SK-N-SH (cell line): ENCODE measurements around the gene KIF11. TPM values are rescaled to one million over a fixed set of nuclear protein-coding genes. Genes with fewer than 3 reads are reported as not detected.

Experiments
- CTCF ChIA-PET: fragments of 300-600, 350-600 bp; formaldehyde crosslinking; extraction: SDS; loops from one replicate; lab custom pipeline; 2021; lab: Yijun Ruan, JAX
- POLR2A ChIA-PET: fragments of 350-600 bp; sonication (Branson Sonifier 250); formaldehyde crosslinking; extraction: SDS; loops from one replicate; lab custom pipeline; 2020; ENCODE audit warnings: antibody characterized with exemption, inconsistent platforms; lab: Yijun Ruan, JAX
- DNase-seq: peaks from one replicate; pipeline ENCODE4 v3.0.0; 2012
- H2AFZ ChIP-seq: fragments of 200-600 bp; sonication (generic); 2 replicates; pipeline ENCODE4 v1.8.1; 2016; ENCODE audit warnings: antibody characterized with exemption, mild to moderate bottlenecking, low read depth
- H3F3A ChIP-seq: fragments of 200-600 bp; sonication (generic); replicated peaks from 2 replicates; pipeline ENCODE3; 2016; ENCODE audit warnings: antibody characterized with exemption, mild to moderate bottlenecking; ENCODE audit not compliant: insufficient read depth
- H3K27ac ChIP-seq, 2 experiments: fragments of 200-500 bp in 1 of 2; fragments of 200-600 bp in 1 of 2; sonication (Bioruptor generic) in 1 of 2; sonication (generic), shearing (Covaris generic) in 1 of 2; 2 replicates each; pipeline versions ENCODE4 v1.5.1 to v1.6.1; 2014 to 2016; ENCODE audit warnings: low read depth in 2 of 2, inconsistent platforms in 1 of 2, low read length in 1 of 2, mild to moderate bottlenecking in 1 of 2, mixed read lengths in 1 of 2
- H3K27me3 ChIP-seq: fragments of 200-600 bp; sonication (generic), shearing (Covaris generic); 2 replicates; pipeline ENCODE4 v1.6.1; 2016; ENCODE audit warnings: mixed run types; ENCODE audit not compliant: insufficient read depth
- H3K36me3 ChIP-seq, 2 experiments: fragments of 200-500 bp in 1 of 2; fragments of 200-600 bp in 1 of 2; sonication (Bioruptor generic) in 1 of 2; sonication (generic) in 1 of 2; replicated peaks in 1 of 2; 2 replicates each; pipeline versions ENCODE3 to v1.5.1; 2014 to 2016; ENCODE audit warnings: low read length in 1 of 2, mild to moderate bottlenecking in 1 of 2; ENCODE audit not compliant: insufficient read depth in 2 of 2, control insufficient read depth in 1 of 2
- H3K4me1 ChIP-seq, 2 experiments: fragments of 200-500 bp in 1 of 2; fragments of 200-600 bp in 1 of 2; sonication (Bioruptor generic) in 1 of 2; sonication (generic), shearing (Covaris generic) in 1 of 2; 2 replicates each; pipeline versions ENCODE4 v1.5.1 to v1.6.1; 2014 to 2016; ENCODE audit warnings: low read depth in 1 of 2, low read length in 1 of 2, mixed run types in 1 of 2; ENCODE audit not compliant: insufficient read depth in 2 of 2, control insufficient read depth in 1 of 2
- H3K4me2 ChIP-seq: fragments of 200-600 bp; sonication (generic), shearing (Covaris generic); 2 replicates; pipeline ENCODE4 v1.6.1; 2017; ENCODE audit warnings: mixed run types
- H3K4me3 ChIP-seq, 2 experiments: fragments of 200-500 bp in 1 of 2; fragments of 200-600 bp in 1 of 2; sonication (Bioruptor generic) in 1 of 2; sonication (generic), shearing (Covaris generic) in 1 of 2; 2 replicates each; pipeline versions ENCODE4 v1.5.1 to v1.8.1; 2014 to 2016; ENCODE audit warnings: low read depth in 2 of 2, inconsistent platforms in 1 of 2, low read length in 1 of 2, mild to moderate bottlenecking in 1 of 2, mixed read lengths in 1 of 2, moderate library complexity in 1 of 2
- H3K79me2 ChIP-seq: fragments of 200-600 bp; sonication (generic); 2 replicates; pipeline ENCODE4 v1.8.1; 2017; ENCODE audit warnings: mild to moderate bottlenecking; ENCODE audit not compliant: insufficient read depth
- H3K9ac ChIP-seq: fragments of 200-600 bp; sonication (generic); 2 replicates; pipeline ENCODE4 v1.6.1; 2017; ENCODE audit warnings: mixed run types
- H3K9me2 ChIP-seq: fragments of 200-600 bp; sonication (generic); 2 replicates; pipeline ENCODE4 v1.6.1; 2017; ENCODE audit warnings: mixed run types
- H3K9me3 ChIP-seq: fragments of 200-600 bp; sonication (generic); 2 replicates; pipeline ENCODE4 v1.6.1; 2017; ENCODE audit warnings: mixed run types, mild to moderate bottlenecking, moderate library complexity
- H4K20me1 ChIP-seq: fragments of 200-600 bp; sonication (generic); 2 replicates; pipeline ENCODE4 v1.6.1; 2017; ENCODE audit warnings: mild to moderate bottlenecking, mixed run types; ENCODE audit not compliant: insufficient read depth
- CHD2 ChIP-seq: fragments of 150-350 bp; IDR thresholded peaks from 2 replicates; pipeline ENCODE4 v1.6.1; 2018; ENCODE audit warnings: low read length; ENCODE audit not compliant: partially characterized antibody
- EZH2phosphoT487 ChIP-seq: fragments of 200-600 bp; sonication (generic); IDR thresholded peaks from 2 replicates; pipeline ENCODE4 v1.6.1; 2017; ENCODE audit warnings: low read depth, mixed run types, mild to moderate bottlenecking, antibody characterized with exemption, moderate library complexity, borderline replicate concordance
- FOSL2 ChIP-seq: IDR thresholded peaks from 2 replicates; pipeline ENCODE4 v1.4.0; 2012; ENCODE audit warnings: low read depth, mild to moderate bottlenecking, moderate library complexity, borderline replicate concordance
- FOXM1 ChIP-seq: IDR thresholded peaks from 2 replicates; pipeline ENCODE4 v1.4.0; 2012; ENCODE audit warnings: low read depth, mild to moderate bottlenecking
- GABPA ChIP-seq: IDR thresholded peaks from 2 replicates; pipeline ENCODE4 v1.4.0; 2012; ENCODE audit warnings: low read depth, mild to moderate bottlenecking
- GATA2 ChIP-seq: sonication (generic); formaldehyde crosslinking; IDR thresholded peaks from 2 replicates; pipeline ENCODE4 v1.5.0; 2020; ENCODE audit warnings: mild to moderate bottlenecking, missing genetic modification reagents
- JUND ChIP-seq: IDR thresholded peaks from 2 replicates; pipeline ENCODE4 v1.4.0; 2012
- MXI1 ChIP-seq: IDR thresholded peaks from 2 replicates; pipeline ENCODE4 v1.6.1; 2012; ENCODE audit warnings: mild to moderate bottlenecking, low read depth, low read length, improper control_type of control experiment
- NFIC ChIP-seq: IDR thresholded peaks from 2 replicates; pipeline ENCODE4 v1.4.0; 2012; ENCODE audit warnings: borderline replicate concordance
- NRF1 ChIP-seq: IDR thresholded peaks from 2 replicates; pipeline ENCODE4 v1.6.1; 2012; ENCODE audit warnings: low read depth, mild to moderate bottlenecking, low read length
- RCOR1 ChIP-seq: fragments of 150-350 bp; IDR thresholded peaks from 2 replicates; pipeline ENCODE4 v1.6.1; 2017; ENCODE audit warnings: antibody characterized with exemption, low read length
- RXRA ChIP-seq: IDR thresholded peaks from 2 replicates; pipeline ENCODE4 v1.4.0; 2012; ENCODE audit warnings: low read depth, mild to moderate bottlenecking, borderline replicate concordance
- TAF1 ChIP-seq: IDR thresholded peaks from 2 replicates; pipeline ENCODE4 v1.6.1; 2012; ENCODE audit warnings: low read depth, mild to moderate bottlenecking, low read length, moderate library complexity, borderline replicate concordance
- TCF12 ChIP-seq: IDR thresholded peaks from 2 replicates; pipeline ENCODE4 v1.4.0; 2012
- TEAD4 ChIP-seq: IDR thresholded peaks from 2 replicates; pipeline ENCODE4 v1.4.0; 2012; ENCODE audit warnings: mild to moderate bottlenecking, borderline replicate concordance; ENCODE audit not compliant: insufficient read depth
- USF2 ChIP-seq: fragments of 150-350 bp; IDR thresholded peaks from 2 replicates; pipeline ENCODE4 v1.6.1; 2017; ENCODE audit warnings: antibody characterized with exemption, low read length, low read depth, borderline replicate concordance
- YY1 ChIP-seq: IDR thresholded peaks from 2 replicates; pipeline ENCODE4 v1.4.0; 2012; ENCODE audit warnings: low read depth, mild to moderate bottlenecking
- WGBS: methylation state at CpG from one replicate; pipeline ENCODE4 v1.1.6; 2017; ENCODE audit warnings: low lambda C conversion rate; 5-methylcytosine and 5-hydroxymethylcytosine counted together
- polyA plus RNA-seq, 3 experiments: library from polyadenylated mRNA; depleted of rRNA; stranded (reverse); fragments of >200 nt; gene quantifications; 2 replicates each; pipeline ENCODE4 v1.2.3, GENCODE V29; 2012
- TF ChIP-seq, protein P1 (sequence below): fragments of 200-600 bp; sonication (generic); IDR thresholded peaks from 2 replicates; pipeline ENCODE4 v1.6.1; 2017; ENCODE audit warnings: antibody characterized with exemption, mild to moderate bottlenecking, moderate library complexity
- TF ChIP-seq, protein P2 (sequence below): IDR thresholded peaks from 2 replicates; pipeline ENCODE4 v1.6.1; 2012; ENCODE audit warnings: mild to moderate bottlenecking, low read depth, low read length, moderate library complexity
- TF ChIP-seq, protein P3 (sequence below): IDR thresholded peaks from 2 replicates; pipeline ENCODE4 v1.4.0; 2012; ENCODE audit warnings: low read depth

The KIF11 gene
- polyA plus RNA-seq, 1 of the 3 experiments (the other 2 are of a cell fraction) = 4.0 TPM

GRCh38 chr10:92690915-92691590 lies 98.1 kb downstream of the KIF11 start:
- H3K4me2 ChIP-seq = peak overlapping the region; percentile 85
- CTCF ChIA-PET = interaction anchor here (1.1 to 1.4 kb wide), 2 partner anchors 117 to 132 kb away, joined by 3 to 4 read pairs; partner anchors contain the start of gene IDE

More at GRCh38 chr10:92690915-92691590, 98.1 kb downstream of the KIF11 start:
- no peak for DNase-seq
- Histone ChIP-seq H3K9ac (no peak overlapping the region), H3K79me2 (no peaks in the 10 kb centered on the region), H3F3A (peaks cover 8% of the 10 kb centered on the region), H3K27ac (no peak overlapping the region), H3K4me3 (0 out of 4 replicates have a peak overlapping the region, but pooled peaks of 1 of the 2 experiments have one; percentile 76), H3K4me1 (peaks cover 4 to 5% of the 10 kb centered on the region in 2 experiments; a peak in 2 of 4 replicates), H3K9me3 (no peaks in the 10 kb centered on the region), H4K20me1 (no peaks in the 10 kb centered on the region), H2AFZ (no peak overlapping the region), H3K27me3 (no peaks in the 10 kb centered on the region), H3K9me2 (no peaks in the 10 kb centered on the region), H3K36me3 (no peaks in the 10 kb centered on the region)
- POLR2A ChIA-PET = no interaction called here
- WGBS = 96% methylated on average over 27 of the region's 30 CpGs
- TF ChIP-seq GABPA (no peak), TAF1 (no peak), MXI1 (no peak), JUND (no peak), USF2 (no peak), CHD2 (no peak), NRF1 (no peak), GATA2 (CRISPR knock-in tag) (no peak), EZH2phosphoT487 (no peak), RXRA (no peak), FOSL2 (no peak), NFIC (no peak), YY1 (no peak), TEAD4 (no peak), TCF12 (no peak), RCOR1 (no peak), FOXM1 (no peak)
- TF ChIP-seq, protein P1, sequence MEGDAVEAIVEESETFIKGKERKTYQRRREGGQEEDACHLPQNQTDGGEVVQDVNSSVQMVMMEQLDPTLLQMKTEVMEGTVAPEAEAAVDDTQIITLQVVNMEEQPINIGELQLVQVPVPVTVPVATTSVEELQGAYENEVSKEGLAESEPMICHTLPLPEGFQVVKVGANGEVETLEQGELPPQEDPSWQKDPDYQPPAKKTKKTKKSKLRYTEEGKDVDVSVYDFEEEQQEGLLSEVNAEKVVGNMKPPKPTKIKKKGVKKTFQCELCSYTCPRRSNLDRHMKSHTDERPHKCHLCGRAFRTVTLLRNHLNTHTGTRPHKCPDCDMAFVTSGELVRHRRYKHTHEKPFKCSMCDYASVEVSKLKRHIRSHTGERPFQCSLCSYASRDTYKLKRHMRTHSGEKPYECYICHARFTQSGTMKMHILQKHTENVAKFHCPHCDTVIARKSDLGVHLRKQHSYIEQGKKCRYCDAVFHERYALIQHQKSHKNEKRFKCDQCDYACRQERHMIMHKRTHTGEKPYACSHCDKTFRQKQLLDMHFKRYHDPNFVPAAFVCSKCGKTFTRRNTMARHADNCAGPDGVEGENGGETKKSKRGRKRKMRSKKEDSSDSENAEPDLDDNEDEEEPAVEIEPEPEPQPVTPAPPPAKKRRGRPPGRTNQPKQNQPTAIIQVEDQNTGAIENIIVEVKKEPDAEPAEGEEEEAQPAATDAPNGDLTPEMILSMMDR = no peak
- TF ChIP-seq, protein P2, sequence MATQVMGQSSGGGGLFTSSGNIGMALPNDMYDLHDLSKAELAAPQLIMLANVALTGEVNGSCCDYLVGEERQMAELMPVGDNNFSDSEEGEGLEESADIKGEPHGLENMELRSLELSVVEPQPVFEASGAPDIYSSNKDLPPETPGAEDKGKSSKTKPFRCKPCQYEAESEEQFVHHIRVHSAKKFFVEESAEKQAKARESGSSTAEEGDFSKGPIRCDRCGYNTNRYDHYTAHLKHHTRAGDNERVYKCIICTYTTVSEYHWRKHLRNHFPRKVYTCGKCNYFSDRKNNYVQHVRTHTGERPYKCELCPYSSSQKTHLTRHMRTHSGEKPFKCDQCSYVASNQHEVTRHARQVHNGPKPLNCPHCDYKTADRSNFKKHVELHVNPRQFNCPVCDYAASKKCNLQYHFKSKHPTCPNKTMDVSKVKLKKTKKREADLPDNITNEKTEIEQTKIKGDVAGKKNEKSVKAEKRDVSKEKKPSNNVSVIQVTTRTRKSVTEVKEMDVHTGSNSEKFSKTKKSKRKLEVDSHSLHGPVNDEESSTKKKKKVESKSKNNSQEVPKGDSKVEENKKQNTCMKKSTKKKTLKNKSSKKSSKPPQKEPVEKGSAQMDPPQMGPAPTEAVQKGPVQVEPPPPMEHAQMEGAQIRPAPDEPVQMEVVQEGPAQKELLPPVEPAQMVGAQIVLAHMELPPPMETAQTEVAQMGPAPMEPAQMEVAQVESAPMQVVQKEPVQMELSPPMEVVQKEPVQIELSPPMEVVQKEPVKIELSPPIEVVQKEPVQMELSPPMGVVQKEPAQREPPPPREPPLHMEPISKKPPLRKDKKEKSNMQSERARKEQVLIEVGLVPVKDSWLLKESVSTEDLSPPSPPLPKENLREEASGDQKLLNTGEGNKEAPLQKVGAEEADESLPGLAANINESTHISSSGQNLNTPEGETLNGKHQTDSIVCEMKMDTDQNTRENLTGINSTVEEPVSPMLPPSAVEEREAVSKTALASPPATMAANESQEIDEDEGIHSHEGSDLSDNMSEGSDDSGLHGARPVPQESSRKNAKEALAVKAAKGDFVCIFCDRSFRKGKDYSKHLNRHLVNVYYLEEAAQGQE = no peak
- TF ChIP-seq, protein P3, sequence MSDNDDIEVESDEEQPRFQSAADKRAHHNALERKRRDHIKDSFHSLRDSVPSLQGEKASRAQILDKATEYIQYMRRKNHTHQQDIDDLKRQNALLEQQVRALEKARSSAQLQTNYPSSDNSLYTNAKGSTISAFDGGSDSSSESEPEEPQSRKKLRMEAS = no peak
